ENCODE data around the gene VPS33A.
"Not testable (repeated sequence)": the region's sequence is repeated elsewhere in the genome, so short reads cannot be mapped to it uniquely, and the experiment has no call there.

Gene VPS33A

GRCh38 chr12:122203301-122204166 lies 62.8 kb downstream of the VPS33A start, which contains the start of gene B3GNT4:
TSS of gene B3GNT4 (plus strand) at chr12:122203709. CDS start at chr12:122204619, 910 bp downstream.
- DNase-seq, result peak; percentile 37

- DNase-seq, result not testable (repeated sequence)
These were observed 63.5 kb downstream of the VPS33A start for GRCh38 chr12:122202811-122203210.

- DNase-seq, result no peak
These were observed 64.3 kb downstream of the VPS33A start for GRCh38 chr12:122202017-122202416.

- no peak for DNase-seq
These were observed 64.9 kb downstream of the VPS33A start for GRCh38 chr12:122201381-122201780.

- DNase-seq, result no peak
These were observed 65.6 kb downstream of the VPS33A start for GRCh38 chr12:122200541-122201175.

DNA sequence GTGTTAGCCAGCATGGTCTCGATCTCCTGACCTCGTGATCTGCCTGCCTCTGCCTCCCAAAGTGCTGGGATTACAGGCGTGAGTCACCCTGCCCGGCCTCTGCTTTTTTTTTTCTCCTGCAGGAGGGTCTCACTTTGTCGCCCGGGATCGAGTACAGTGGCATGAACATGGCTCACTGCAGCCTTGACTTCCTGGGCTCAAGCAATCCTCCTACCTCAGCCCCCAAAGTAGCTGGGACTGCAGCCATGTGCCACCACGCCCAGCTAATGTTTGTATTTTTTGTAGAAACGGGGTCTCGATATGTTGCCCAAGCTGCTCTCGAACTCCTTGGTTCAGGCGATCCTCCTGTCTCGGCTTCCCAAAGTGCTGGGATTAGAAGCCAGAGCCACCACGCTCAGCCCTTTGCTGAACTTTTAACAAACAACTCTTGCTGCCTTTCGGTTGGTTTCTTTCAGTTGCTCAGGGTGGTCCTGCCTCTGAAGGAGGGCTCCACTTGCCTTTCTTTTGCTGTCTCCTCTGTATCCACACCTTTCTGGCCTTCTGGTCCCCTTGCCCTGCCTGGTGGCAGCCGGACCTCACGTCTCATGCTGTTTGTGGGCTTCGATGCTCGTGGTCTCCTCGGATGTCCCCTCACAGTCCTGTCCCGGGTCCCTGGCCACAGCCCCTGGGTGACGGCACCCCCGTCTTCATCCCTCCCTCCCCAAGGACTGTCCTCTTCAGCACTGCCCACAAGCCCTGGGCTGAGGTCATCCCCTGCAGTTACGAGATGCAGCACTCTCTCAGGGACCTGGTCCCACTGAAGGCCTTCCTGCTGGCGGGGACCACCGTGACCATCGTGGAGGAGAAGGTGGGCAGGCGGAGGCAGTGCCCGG lies 66.6 kb downstream of the VPS33A start:
- no peak for DNase-seq

GRCh38 chr12:122197612-122197966 lies 68.7 kb downstream of the VPS33A start:
- DNase-seq, result no peak

GRCh38 chr12:122195405-122195804 lies 70.9 kb downstream of the VPS33A start:
- DNase-seq, result no peak

- no peak for DNase-seq
These were observed 71.5 kb downstream of the VPS33A start for GRCh38 chr12:122194804-122195203.

GRCh38 chr12:122192441-122192840 lies 73.9 kb downstream of the VPS33A start:
- DNase-seq, result no peak

DNA sequence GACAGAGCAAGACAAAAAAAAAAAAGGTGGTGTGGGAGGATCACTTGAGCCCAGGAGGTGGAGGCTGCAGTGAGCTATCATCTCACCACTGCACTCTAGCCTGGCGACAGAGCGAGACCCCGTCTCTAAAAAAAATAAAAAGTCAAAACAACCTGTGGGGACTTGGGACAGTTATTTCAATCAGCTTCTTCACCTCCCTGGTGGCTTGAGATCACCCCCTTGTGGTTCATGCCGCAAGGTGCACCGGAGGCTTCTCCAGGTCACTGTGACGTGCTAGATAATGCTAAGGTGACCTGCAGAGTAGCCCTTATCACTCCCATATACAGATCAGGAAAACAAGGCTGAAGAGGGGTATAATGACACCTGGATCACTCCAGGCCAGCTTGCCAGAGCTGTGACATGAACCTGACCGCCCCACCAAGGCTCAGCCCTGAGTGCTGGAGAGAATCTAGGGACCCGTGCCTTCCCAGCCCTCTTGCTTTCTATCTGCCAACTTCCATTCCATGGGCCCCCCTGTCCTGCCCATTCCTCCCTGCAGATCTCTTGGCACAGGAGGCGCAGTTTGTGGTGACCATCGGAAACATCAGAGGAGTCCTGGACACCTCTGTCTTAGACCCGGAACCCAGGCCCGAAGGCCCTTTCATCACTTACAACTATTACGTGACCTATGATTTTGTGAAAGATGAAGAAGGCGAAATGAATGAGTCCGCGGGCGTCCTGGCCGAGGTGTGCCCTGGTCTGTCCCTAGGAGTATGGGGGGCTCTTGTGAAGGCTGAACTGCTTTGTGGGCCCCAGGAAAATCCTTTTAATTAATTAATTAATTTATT lies 75.2 kb downstream of the VPS33A start:
- DNase-seq, result peak; percentile 46

- DNase-seq, result no peak
These were observed 76.4 kb downstream of the VPS33A start for GRCh38 chr12:122189626-122190475.

- no peak for DNase-seq
These were observed 78.8 kb downstream of the VPS33A start for GRCh38 chr12:122187466-122187865.

DNA sequence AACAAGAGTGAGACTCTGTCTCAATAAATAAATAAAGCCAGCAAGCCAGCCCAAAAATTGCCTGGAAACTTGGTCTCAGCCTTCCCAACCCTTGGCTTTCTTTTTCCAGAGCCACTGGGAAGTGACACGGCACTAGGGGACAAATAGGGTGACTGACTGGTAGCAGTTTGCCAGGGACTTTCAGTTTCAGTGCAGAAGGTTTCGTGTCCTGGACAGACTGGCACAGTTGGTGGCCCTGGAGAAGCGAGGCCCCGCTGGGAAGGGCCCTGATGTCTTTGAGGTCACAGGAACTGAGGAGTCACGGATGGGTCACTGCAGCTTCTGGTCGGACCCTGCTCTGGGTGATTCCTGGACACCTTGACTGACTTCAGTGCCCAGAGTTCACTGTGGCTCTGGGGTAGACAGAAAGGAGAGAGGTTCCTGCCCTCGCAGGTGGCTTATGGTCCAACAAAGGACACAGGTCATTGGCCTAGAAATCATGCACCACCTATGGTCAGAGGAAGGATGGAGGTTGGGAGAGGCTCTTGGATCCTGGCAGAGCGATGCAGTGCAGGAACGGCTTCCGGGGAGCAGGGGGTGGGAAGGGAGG lies 80.7 kb downstream of the VPS33A start:
- DNase-seq, result no peak

DNA sequence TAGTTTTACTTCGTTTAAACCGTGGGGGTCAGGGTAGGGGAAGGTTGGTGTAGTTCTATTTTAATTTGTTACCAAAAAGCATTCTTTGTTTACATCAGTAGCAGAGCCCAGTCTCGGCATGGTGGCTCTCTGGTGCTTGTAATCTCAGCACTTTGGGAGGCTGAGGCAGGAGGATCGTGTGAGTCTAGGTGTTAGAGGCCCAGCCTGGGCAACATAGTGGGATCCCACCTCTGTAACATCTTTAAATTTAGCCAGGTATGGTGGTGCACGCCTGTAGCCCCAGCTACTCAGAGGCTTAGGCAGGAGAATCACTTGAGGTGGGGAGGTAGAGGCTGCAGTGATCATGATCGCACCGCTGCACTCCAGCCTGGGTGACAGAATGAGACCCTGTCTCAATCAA lies 81.2 kb downstream of the VPS33A start:
- no peak for DNase-seq

- DNase-seq, result no peak
These were observed 81.8 kb downstream of the VPS33A start for GRCh38 chr12:122184517-122184916.

GRCh38 chr12:122183588-122183940 lies 82.7 kb downstream of the VPS33A start:
- DNase-seq, result no peak

DNA sequence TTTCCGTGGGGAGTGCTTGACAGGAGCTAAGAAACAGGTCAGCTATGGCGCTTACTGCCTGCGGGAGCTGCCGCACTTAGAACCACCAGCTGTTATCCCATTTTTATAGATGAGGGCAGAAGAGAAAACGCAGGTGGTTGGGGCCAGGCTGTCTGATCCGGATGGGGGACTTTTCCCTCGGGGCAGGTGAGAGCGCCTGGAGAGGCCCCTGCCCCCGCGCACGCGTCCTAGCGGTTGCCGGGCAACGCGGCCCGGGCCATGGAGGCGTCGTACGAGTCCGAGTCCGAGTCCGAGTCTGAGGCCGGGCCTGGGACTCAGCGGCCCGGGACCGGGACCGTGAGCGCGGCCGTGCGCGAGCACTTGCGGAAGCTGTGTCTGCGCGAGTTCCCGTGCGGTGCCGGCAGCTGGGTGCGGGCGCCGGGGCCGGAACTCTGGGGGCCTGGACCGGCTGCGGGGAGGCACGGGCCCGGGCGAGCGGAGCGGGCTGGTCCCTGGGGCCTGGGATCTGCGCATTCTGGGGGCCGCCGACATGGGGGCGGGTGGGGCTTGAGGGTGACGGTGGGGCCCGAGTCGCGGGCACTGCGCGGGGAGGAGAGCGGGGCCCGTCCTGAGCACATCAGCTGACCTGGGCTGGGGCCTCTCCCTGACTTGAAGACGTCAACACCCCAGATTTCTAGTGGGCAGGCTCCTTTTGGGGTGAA lies 83.3 kb downstream of the VPS33A start, which contains the start of gene LRRC43:
Gene LRRC43, plus strand, starts transcription at position 237 of the 701 bp plus-strand sequence. Its CDS starts 22 bp downstream, at position 259.
- DNase-seq, result no peak

Measured in HCEC 1CT (cell line).